ENCODE data around the gene ARHGAP19. TPM values are rescaled to one million over a fixed set of nuclear protein-coding genes. Genes with fewer than 3 reads are reported as not detected.
A peak's percentile ranks its signal among the peaks of the same experiment; 100 is the strongest.

The ARHGAP19 gene, protein sequence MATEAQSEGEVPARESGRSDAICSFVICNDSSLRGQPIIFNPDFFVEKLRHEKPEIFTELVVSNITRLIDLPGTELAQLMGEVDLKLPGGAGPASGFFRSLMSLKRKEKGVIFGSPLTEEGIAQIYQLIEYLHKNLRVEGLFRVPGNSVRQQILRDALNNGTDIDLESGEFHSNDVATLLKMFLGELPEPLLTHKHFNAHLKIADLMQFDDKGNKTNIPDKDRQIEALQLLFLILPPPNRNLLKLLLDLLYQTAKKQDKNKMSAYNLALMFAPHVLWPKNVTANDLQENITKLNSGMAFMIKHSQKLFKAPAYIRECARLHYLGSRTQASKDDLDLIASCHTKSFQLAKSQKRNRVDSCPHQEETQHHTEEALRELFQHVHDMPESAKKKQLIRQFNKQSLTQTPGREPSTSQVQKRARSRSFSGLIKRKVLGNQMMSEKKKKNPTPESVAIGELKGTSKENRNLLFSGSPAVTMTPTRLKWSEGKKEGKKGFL
- total RNA-seq = 19.1 and 20.0 TPM in 2 replicates
- polyA plus RNA-seq = 5.5 and 6.8 TPM in 2 replicates
- 7.6 and 7.7 TPM in 2 replicates for polyA plus RNA-seq (2011; cell fraction: cytosol; rRNA removed)
- 12.2 and 16.4 TPM in 2 replicates for polyA plus RNA-seq (2011; cell fraction: nucleus; rRNA removed)
- 9.1 and 12.1 TPM in 2 replicates for polyA plus RNA-seq (2012)
- 11.9 and 12.6 TPM in 2 replicates for polyA minus RNA-seq
- 5.2 TPM for polyA minus RNA-seq (2011; cell fraction: cytosol; rRNA and poly(A)+ RNA removed)
- polyA minus RNA-seq (2011; cell fraction: nucleus; rRNA and poly(A)+ RNA removed) = 6.7 and 11.7 TPM in 2 replicates
- percentile 76 among the genes with signal in this experiment for Bru-seq, nascent RNA
- BruChase-seq, experiment 1, labeled RNA remaining after a 6-hour chase = percentile 97 among the genes with signal in this experiment
- BruChase-seq, experiment 2, labeled RNA remaining after a 2-hour chase = percentile 96 among the genes with signal in this experiment
- long read RNA-seq, full-length matches to known transcripts = 21 of 35 reads
- long read RNA-seq, partial matches to known transcripts = 1 of 35 reads
- long read RNA-seq, other reads (novel, unspliced or antisense) = 13 of 35 reads

DNA sequence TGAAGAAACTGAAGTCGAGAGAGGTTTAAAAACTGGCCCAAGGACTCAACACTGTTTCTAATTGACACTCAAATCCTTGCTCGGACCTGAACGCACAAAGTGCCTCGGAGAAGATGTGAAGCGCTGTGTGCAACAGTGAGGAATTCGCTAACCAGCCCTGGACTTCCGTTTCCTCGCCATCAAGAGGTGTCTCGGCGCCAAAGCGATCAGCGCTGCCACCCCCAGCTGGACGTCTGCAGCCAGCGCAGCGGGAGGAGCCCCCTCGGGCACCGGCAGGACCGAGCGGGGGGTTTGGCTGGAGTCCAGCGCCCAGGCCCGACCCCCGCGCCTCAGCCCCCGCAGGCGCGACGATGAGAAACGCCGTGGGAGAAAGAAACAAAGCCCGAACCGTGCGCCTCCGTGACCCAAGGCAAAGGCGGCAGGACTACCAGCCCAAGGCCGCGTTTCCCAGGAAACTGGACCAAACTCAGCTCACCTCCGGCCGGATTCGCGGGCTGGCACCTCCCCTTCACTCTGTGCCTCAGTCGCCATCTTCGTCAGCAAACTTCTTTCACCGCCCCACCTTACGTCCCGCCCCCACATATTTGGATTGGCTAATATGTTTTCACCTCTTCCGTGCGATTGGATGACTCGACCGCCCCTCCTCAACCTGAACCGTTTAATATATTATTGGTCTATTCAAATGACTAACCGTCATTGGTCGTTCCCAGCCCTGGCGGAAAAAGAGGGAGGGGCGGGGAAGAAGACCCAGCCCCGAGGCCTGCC, at the start of gene ARHGAP19:
Gene ARHGAP19, minus strand, starts transcription at position 541 of the 765 bp plus-strand sequence. Its CDS starts 10 bp downstream, at position 531.
- H2AFZ ChIP-seq (ENCODE audit: low read depth, low read length) = peak within 1 kb of the TSS; percentile 21
- BruUV-seq (replicated peaks) = TSS peak; percentile 72
- intact Hi-C loops (cut with micrococcal nuclease) = loop anchor here (1.0 kb wide), 2 partner anchors 27 to 41 kb away; partner anchors contain the start of gene FRAT1

More for the DNA sequence above, at the start of gene ARHGAP19:
- ChIA-PET CTCF (interaction anchor here (1.2 to 3.4 kb wide), 6 partner anchors 10 to 219 kb away, joined by 3 to 27 read pairs (median 7); partner anchors contain the start of gene FRAT2), POLR2A (interaction anchor here (0.9 kb wide), 1 partner anchor 109 kb away, joined by 3 read pairs; the partner anchor contains the start of gene RRP12)
- no peaks in the 10 kb centered on the region for H3K9me3 ChIP-seq (replicated peaks; ENCODE audit: control insufficient read depth, insufficient read depth, low read length)
- TF ChIP-seq POLR2A (IDR thresholded peaks at IDR 0.05; ENCODE audit: low read depth, low read length) (peak; percentile 85), POLR2AphosphoS5 (IDR thresholded peaks at IDR 0.05; ENCODE audit: insufficient read depth, low read depth, low read length) (peak; percentile 52), EZH2 (IDR thresholded peaks at IDR 0.05; ENCODE audit: borderline replicate concordance, low read depth, low read length, severe bottlenecking) (no peak), MYC (IDR thresholded peaks at IDR 0.05; ENCODE audit: low read depth, low read length) (no peak), JUN (IDR thresholded peaks at IDR 0.05; ENCODE audit: borderline replicate concordance, insufficient read depth, insufficient read length, low read depth) (no peak), GATA2 (IDR thresholded peaks at IDR 0.05; ENCODE audit: insufficient read depth, insufficient read length, low read depth, low read length) (no peak), FOS (IDR thresholded peaks at IDR 0.05; ENCODE audit: borderline replicate concordance, insufficient read depth, low read length) (no peak)
- TF ChIP-seq, protein P1, sequence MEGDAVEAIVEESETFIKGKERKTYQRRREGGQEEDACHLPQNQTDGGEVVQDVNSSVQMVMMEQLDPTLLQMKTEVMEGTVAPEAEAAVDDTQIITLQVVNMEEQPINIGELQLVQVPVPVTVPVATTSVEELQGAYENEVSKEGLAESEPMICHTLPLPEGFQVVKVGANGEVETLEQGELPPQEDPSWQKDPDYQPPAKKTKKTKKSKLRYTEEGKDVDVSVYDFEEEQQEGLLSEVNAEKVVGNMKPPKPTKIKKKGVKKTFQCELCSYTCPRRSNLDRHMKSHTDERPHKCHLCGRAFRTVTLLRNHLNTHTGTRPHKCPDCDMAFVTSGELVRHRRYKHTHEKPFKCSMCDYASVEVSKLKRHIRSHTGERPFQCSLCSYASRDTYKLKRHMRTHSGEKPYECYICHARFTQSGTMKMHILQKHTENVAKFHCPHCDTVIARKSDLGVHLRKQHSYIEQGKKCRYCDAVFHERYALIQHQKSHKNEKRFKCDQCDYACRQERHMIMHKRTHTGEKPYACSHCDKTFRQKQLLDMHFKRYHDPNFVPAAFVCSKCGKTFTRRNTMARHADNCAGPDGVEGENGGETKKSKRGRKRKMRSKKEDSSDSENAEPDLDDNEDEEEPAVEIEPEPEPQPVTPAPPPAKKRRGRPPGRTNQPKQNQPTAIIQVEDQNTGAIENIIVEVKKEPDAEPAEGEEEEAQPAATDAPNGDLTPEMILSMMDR (IDR thresholded peaks at IDR 0.05; ENCODE audit: extremely low read depth in 1 of 2, insufficient read depth in 1 of 2, low read depth in 1 of 2, low read length in 2 of 2) = peak; percentile 17 to 33
- H3K27me3 ChIP-seq (ENCODE audit: control insufficient read depth in 2 of 2, insufficient read depth in 2 of 2, low read length in 2 of 2) = no peaks in the 10 kb centered on the region
- peak within 1 kb of the TSS; percentile 59 to 88 (median 65) for H3K4me3 ChIP-seq (replicated peaks in 1 of 3; ENCODE audit: insufficient read depth in 1 of 3, low read depth in 1 of 3, low read length in 3 of 3)
- peak; percentile 95 for FAIRE-seq
- H3K79me2 ChIP-seq (ENCODE audit: control insufficient read depth, insufficient read depth, low read length) = peaks cover 18% of the 10 kb centered on the region
- H3K4me2 ChIP-seq (ENCODE audit: insufficient read depth, low read length) = peak within 1 kb of the TSS; percentile 96
- peak within 1 kb of the TSS; percentile 85 for H3K27ac ChIP-seq (ENCODE audit: insufficient read depth, low read depth, low read length)
- H3K9me1 ChIP-seq (replicated peaks; ENCODE audit: control insufficient read depth, extremely low read depth, insufficient read depth, low read length) = no peaks in the 10 kb centered on the region
- no peaks in the 10 kb centered on the region for H3K36me3 ChIP-seq (ENCODE audit: control insufficient read depth in 2 of 2, extremely low read depth in 1 of 2, insufficient read depth in 2 of 2, low read length in 2 of 2)
- peak; percentile 99 for DNase-seq (ENCODE audit: low read depth, low spot score)
- H4K20me1 ChIP-seq (replicated peaks; ENCODE audit: control insufficient read depth, extremely low read depth, insufficient read depth, low read length) = no peaks in the 10 kb centered on the region
- H3K4me1 ChIP-seq (ENCODE audit: control insufficient read depth, extremely low read depth, insufficient read depth, low read length) = no peaks in the 10 kb centered on the region
- H3K9ac ChIP-seq (replicated peaks; ENCODE audit: extremely low read depth, insufficient read depth, low read length) = peak within 1 kb of the TSS; percentile 83
- dilution Hi-C loops (cut with MboI; ENCODE audit: extremely low pct_ligation_motif_present, low sequenced_read_pairs) = no loop called here

All from endothelial cell of umbilical vein (primary cell).